ENCODE results near the gene CEBPG. TPM values are rescaled to one million over a fixed set of nuclear protein-coding genes. Genes with fewer than 3 reads are reported as not detected.

CEBPG gene
- total RNA-seq, 3 donors from 2014 or later, result 23.3 to 32.0 (median 23.4) TPM

- no peak for DNase-seq (ENCODE audit: low spot score in 2 of 2)
- Histone ChIP-seq H3K4me3 (no peak overlapping the region), H3K9me3 (no peaks in the 10 kb centered on the region), H3K27me3 (no peaks in the 10 kb centered on the region), H3K27ac (no peak overlapping the region), H3K4me1 (no peaks in the 10 kb centered on the region), H3K36me3 (no peaks in the 10 kb centered on the region)
- TF ChIP-seq CTCF (IDR thresholded peaks at IDR 0.05), result no peak
- no peak for TF ChIP-seq POLR2A (IDR thresholded peaks at IDR 0.05)
- TF ChIP-seq POLR2AphosphoS5 (IDR thresholded peaks at IDR 0.05), result no peak
- intact Hi-C loops (cut with DNase I; ENCODE audit: low total_unique reads), result no loop called here
Measured at GRCh38 chr19:33345163-33345562, 28.3 kb upstream of the CEBPG start.

GRCh38 chr19:33346665-33347064 lies 26.8 kb upstream of the CEBPG start:
- DNase-seq (ENCODE audit: low spot score in 2 of 2), result no peak
- H3K9me3 ChIP-seq, result no peaks in the 10 kb centered on the region
- no peaks in the 10 kb centered on the region for H3K27me3 ChIP-seq
- H3K4me1 ChIP-seq, result no peaks in the 10 kb centered on the region
- TF ChIP-seq CTCF (IDR thresholded peaks at IDR 0.05), result no peak
- TF ChIP-seq POLR2A (IDR thresholded peaks at IDR 0.05), result no peak
- intact Hi-C loops (cut with DNase I; ENCODE audit: low total_unique reads), result no loop called here
- H3K4me3 ChIP-seq, result no peak overlapping the region
- no peak overlapping the region for H3K27ac ChIP-seq
- H3K36me3 ChIP-seq, result no peaks in the 10 kb centered on the region

GRCh38 chr19:33347300-33347699 lies 26.2 kb upstream of the CEBPG start:
- no peaks in the 10 kb centered on the region for H3K4me1 ChIP-seq
- no peaks in the 10 kb centered on the region for H3K36me3 ChIP-seq
- no peak for TF ChIP-seq POLR2AphosphoS5 (IDR thresholded peaks at IDR 0.05)
- no peak for TF ChIP-seq POLR2A (IDR thresholded peaks at IDR 0.05)
- no peak for TF ChIP-seq CTCF (IDR thresholded peaks at IDR 0.05)
- H3K27ac ChIP-seq, result no peak overlapping the region
- no peaks in the 10 kb centered on the region for H3K9me3 ChIP-seq
- no peak overlapping the region for H3K4me3 ChIP-seq
- no peaks in the 10 kb centered on the region for H3K27me3 ChIP-seq
- intact Hi-C loops (cut with DNase I; ENCODE audit: low total_unique reads), result no loop called here
- no peak for DNase-seq (ENCODE audit: low spot score in 2 of 2)

- Histone ChIP-seq H3K4me3 (no peak overlapping the region), H3K36me3 (no peaks in the 10 kb centered on the region), H3K4me1 (no peaks in the 10 kb centered on the region), H3K27ac (peak overlapping the region; percentile 18 to 38), H3K27me3 (no peaks in the 10 kb centered on the region), H3K9me3 (no peaks in the 10 kb centered on the region)
- peak in 1 of 2 donors; percentile 55 for DNase-seq (ENCODE audit: low spot score in 2 of 2)
- intact Hi-C loops (cut with DNase I; ENCODE audit: low total_unique reads), result no loop called here
- no peak for TF ChIP-seq CTCF (IDR thresholded peaks at IDR 0.05)
- TF ChIP-seq POLR2A (IDR thresholded peaks at IDR 0.05), result no peak
Measured at GRCh38 chr19:33348301-33349010, 25.1 kb upstream of the CEBPG start.

GRCh38 chr19:33349319-33350289 lies 23.9 kb upstream of the CEBPG start:
- intact Hi-C loops (cut with DNase I; ENCODE audit: low total_unique reads), result no loop called here
- DNase-seq (ENCODE audit: low spot score in 2 of 2), result no peak
- H3K27ac ChIP-seq, result peak overlapping the region in 1 of 2 donors; percentile 13
- no peaks in the 10 kb centered on the region for H3K27me3 ChIP-seq
- H3K4me3 ChIP-seq, result no peak overlapping the region
- no peaks in the 10 kb centered on the region for H3K9me3 ChIP-seq
- no peaks in the 10 kb centered on the region for H3K4me1 ChIP-seq
- no peaks in the 10 kb centered on the region for H3K36me3 ChIP-seq
- TF ChIP-seq CTCF (IDR thresholded peaks at IDR 0.05) (no peak), POLR2AphosphoS5 (IDR thresholded peaks at IDR 0.05) (no peak), POLR2A (IDR thresholded peaks at IDR 0.05) (no peak)
